ENCODE data around the gene TJP3.

TJP3 gene

DNA sequence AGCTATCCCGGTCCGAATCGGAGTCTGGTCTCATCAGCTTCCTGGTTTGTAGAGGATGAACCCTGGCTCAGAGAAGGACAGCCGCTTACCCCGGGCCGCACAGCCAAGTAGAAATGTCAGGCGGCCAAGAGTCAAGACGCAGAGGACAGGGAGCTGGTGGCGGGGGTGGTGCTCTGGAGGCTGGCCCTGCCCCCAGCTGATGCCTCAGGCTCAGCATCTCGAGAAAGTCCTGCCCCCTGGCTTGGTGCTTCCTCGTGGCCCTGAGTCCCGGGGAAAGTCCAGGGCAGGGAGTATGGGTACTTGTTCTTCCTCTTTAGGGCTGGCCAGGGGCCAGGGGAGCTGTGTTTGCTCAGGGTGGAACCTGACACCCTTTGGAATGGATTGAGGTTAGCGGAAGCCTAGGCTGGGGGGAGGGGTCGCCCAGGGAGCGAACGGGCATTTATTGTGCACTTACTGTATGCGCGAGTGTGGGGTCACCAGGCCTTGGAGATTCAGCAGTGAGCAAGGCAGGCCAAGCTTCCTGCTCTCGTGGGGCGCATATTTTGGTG, 2.2 kb downstream of the TJP3 start:
- DNase-seq (ENCODE audit: low read depth in 2 of 2), result no peak

DNA sequence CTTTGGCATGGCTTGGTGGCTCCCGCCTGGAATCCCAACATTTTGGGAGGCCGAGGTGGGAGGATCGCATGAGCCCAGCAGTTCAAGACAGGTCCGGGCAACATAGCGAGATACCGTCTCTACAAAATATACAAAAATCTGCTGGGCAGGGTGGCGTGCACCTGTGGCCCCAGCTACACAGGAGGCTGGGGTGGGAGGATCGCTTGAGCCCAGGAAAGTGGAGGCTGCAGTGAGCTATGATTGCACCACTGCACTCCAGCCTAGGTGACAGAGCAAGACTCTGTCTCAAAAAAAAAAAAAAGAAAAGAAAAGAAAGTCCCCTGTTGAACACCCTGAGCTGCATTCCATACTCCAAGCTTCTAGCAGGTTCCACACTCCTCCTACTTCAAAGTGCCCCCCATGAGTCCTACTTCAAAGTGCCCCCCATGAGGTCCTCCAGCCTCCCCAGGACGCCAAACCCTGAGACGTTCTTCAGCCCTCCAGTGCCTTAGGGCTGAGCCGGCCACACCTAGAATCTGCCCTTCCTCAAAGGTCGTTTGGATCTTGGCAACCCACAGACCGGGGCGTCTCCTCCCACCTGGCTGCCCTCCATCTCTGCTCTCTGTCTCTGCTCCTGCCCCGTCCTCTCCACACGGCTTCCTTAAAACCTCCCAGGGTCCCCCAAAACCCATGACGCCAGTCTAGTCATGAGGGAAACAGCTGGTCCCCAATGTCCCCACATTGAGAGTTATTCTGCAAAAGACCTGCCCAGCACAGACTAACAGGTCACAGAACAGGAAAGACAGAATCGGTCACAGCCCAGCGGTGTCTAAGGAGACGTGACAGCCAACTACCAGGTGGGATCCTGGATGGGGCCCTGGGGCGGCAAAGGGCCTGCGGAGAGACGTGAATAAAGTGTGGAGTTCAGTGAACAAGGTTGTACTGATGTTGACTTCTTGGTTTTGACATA, 4.8 kb downstream of the TJP3 start:
- DNase-seq (ENCODE audit: low read depth in 2 of 2), result no peak

DNA sequence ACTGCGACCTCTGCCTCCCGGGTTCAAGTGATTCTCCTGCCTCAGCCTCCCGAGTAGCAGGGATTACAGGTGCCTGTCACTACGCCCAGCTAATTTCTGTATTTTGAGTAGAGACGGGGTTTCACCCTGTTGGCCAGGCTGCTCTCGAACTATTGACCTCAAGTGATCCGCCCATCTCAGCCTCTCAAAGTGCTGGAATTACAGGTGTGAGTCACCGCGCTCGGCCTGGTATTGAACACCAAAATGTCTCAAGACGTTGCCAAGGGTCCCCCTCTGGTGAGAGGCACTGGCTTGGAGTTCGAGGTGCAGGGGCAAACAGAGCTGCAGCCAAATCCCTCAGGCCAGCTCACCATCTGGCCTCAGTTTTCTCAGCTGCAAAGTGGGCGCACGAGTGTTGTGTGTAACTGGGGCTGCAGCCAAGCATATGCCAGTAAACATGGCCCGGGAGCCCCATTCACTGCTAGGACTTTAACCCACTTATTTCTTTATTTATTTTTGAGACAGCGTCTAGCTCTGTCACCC, 8.0 kb downstream of the TJP3 start:
- DNase-seq (ENCODE audit: low read depth in 2 of 2), result no peak

DNA sequence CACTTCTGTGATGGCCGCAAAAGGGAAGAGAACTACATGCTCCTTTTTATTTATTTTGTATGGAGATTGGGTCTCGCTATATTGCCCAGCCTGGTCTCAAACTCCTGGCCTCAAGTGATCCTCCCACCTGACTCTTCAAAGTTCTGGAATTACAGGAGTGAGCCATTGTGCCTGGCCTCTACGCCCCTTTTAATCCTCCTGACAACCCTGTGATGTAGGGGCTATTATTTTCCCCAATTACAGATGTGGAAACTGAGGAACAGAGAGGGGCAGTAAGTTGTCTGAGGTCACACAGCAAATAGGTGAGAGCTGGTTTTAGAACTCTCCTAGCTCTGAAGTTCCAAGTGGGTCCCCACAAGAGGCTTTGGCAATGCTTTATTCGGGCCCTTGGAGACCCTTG, 11.7 kb downstream of the TJP3 start:
- no peak for DNase-seq (ENCODE audit: low read depth in 2 of 2)

DNA sequence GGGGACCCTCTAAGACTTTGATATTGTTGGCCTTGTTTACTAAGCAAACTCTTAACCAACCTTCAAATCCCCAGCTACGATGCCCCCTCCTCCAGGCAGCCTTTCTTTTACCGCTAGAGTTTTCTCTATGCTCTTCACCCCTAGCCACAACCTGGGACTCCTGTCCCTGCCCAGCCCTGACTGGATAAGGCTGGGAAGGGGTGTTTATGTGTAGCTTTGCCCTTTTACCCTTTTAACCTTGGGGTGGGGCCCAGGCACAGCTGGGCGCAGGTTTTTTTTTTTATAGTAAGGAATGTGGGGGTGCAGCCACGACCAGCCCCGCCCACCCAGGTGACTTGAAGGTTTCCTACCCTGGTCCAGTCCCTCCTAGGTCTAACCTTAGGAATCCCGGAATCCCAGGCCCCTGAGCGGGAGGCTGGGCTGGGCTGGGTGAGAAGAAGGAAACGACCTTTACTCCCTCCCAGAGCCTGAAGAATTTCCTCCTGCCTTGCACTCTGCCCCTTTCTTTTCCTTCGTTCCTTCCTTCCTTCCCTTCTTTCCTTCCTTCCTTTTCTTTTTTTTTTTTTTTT, 12.2 kb downstream of the TJP3 start:
- no peak for DNase-seq (ENCODE audit: low read depth in 2 of 2)

DNA sequence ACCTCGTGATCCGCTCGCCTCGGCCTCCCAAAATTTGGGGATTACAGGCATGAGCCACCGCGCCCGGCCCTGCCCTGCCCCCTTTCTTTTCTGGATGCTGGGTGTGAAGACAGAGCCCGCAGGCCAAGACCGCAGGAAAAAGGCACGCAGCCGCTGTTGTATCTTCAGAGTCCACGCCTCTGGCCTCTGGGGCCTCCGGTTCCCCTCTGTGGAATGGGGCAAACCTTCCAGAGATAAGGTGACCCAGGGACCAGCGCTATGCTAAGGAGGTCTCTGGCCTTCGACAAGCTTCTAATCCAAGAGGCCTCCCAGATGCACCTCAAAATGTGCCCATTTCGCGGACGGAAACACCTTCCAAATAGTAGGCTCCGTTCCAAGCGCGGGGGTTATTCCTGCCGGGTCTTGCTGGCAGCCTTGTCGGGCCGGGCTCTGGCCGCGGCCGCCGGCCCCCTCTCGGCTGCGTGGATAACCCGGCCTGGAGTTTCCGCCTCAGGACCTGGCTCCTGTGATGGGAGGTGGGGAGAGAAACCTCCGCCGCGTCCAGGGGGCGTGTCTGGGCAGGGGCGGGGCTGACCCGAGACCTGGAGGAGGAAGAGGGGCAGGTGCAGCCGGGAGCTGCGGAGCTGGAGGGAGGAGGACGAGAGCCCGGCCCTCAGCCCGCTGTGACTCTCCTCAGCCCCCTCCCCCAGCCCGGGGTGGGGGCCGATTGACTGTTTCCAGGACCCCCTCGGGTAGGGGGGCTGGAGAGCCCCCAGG, 13.1 kb downstream of the TJP3 start:
- peak; percentile 29 to 38 for DNase-seq (ENCODE audit: low read depth in 2 of 2)

DNA sequence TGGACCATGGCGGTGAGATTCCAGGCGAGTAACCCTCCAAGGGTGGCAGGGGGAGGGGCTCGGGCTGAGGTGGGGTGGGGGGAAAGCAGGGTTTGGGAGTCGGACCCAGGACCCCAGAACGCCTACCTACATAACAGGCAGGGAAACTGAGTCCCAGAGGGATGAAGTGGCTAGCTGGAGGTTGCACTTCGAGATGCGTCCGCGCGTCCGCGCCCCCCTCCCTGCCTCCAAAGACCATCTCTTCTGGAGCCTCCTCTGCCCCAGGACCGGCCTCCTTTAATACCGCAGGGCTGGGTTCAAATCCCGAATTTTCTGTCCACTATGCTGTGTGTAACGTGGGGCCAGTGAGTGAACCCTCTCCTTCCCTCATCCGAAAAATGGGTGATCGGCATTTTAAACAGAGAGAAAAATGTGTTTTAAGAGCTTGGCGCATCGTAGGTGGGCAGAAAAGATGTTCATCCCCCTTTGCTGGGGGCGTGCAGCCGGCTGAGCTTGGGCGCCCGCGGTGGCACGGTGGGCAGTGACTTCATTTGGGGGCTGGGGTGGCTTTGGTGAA, 13.8 kb downstream of the TJP3 start:
- no peak for DNase-seq (ENCODE audit: low read depth in 2 of 2)

DNA sequence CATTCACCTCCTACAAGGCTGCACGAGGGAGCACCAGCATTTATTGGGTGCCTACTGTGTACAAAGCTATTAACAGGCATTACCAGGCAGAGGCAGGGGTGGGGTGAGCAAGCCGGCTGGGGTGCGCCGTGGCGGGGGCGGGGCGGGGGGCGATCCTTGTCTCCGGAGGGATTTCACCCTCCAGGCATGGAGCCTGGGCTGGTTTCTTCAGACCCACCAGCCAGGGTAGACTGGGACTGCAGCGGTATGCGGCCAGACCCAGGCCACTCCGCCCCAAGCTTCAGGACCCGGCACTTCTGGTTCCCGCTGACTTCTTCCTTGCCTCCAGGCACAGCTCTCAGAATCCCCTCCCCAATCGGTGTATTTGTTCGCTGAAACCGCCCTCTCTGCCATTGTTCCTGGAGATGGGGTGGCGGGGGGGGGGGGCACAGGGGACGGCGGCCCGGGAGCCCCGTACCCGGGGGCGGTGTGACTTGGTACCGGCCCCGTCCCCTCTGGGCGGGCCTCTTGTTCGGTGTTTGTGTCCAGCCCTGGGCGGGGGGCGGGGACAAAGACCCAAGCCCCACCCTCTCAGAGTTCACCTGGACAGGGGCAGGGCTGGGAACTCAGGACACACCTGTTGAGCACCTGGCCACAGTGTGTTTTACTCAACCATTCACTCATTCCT, 14.4 kb downstream of the TJP3 start:
- no peak for DNase-seq (ENCODE audit: low read depth in 2 of 2)

DNA sequence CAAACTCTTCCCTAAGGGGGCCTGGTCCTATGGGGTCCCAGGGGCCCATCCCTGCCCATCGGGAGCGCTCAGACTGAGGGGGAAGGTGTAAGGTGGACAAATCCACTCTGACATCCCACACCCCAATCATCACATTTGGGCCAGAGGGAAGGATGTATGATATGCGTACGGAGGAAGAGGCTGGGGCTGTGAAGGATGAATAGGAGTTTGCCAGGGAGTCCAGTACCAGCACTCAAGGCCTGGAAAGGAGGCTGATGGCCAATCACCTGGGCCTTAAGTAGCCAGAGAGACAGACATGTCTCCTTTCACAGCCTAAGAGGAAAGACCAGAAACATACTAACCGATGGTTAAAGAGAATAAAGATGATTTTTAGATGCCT, 14.9 kb downstream of the TJP3 start:
- no peak for DNase-seq (ENCODE audit: low read depth in 2 of 2)

DNA sequence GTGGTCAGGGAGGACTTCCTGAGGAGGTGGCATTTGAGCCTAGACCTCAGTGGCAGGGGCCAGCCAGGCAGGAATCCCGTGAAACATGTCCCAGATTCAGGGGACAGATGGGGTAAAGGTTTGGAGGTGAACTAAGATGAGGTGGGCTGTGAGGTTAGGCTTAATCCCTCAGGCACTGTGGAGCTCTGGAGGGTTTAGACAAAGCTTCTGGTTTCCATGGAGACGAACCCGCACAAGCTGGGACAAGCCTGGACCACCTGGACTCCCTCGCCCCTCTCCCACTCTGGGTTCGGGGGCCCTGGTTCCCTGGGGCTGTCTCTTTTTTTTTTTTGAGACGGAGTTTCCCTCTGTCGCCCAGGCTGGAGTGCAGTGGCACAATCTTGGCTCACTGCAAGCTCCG, 15.7 kb downstream of the TJP3 start:
- no peak for DNase-seq (ENCODE audit: low read depth in 2 of 2)

DNA sequence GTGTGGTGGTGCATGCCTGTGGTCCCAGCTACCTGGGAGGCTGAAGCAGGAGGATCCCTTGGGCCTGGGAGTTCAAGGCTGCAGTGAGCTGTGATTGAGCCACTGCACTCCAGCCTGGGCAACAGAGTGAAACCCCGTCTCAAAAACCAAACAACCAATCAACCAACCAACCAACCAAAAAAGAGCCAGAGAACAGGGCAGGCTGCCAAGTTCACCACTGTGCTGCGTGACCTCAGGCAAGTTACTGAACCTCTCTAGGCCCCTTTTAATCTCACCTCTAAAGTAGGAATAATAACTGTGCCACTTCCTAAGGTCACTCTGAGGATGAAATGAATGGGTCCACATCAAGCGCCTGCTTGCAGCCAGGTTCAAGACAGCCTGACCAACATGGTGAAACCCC, 16.9 kb downstream of the TJP3 start:
- DNase-seq (ENCODE audit: low read depth in 2 of 2), result no peak

DNA sequence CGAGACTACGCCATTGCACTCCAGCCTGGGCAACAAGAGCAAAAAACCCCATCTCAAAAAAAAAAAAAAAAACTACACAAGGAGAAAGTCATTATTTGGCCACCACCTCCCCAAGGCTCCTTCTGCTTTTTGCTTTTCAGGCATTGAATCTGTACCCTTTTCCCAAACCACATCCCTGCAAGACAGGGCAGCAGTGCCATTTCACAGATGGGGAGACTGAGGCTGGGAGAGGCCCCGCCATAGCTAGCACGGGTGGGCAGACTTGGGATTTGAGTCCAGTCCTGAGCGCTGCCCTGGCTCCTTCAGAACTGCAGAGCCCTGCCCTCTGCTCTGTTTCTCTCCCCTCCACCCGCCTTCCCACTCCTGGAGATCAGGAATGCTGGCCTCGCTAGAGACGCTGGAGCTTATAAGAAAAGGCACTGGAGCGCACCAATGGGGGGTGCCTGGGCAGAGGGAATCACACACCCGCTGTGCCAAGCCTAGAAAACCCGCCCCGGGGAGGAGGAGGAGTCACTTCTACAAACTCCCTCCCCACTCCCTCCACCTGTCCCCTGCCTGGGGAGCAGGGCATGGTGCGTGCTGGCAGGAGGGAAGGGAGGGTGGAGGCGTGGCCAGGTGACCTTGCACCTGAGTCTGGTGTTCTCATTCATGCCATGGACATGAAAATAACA, 17.6 kb downstream of the TJP3 start:
- DNase-seq (ENCODE audit: low read depth in 2 of 2), result no peak

DNA sequence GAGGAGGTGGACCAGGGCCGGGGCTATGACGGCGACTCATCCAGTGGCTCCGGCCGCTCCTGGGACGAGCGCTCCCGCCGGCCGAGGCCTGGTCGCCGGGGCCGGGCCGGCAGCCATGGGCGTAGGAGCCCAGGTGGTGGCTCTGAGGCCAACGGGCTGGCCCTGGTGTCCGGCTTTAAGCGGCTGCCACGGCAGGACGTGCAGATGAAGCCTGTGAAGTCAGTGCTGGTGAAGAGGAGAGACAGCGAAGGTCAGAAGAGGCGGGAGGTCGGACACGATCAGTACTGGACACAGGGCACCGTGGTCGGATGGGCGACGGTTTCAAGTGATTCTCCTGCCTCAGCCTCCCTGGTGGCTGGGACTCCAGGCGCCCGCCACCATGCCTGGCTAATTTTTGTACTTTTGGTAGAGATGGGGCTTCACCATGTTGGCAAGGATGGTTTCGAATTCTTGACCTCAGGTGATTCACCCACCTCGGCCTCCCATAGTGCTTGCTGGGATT, 22.3 kb downstream of the TJP3 start:
- no peak for DNase-seq (ENCODE audit: low read depth in 2 of 2)

DNA sequence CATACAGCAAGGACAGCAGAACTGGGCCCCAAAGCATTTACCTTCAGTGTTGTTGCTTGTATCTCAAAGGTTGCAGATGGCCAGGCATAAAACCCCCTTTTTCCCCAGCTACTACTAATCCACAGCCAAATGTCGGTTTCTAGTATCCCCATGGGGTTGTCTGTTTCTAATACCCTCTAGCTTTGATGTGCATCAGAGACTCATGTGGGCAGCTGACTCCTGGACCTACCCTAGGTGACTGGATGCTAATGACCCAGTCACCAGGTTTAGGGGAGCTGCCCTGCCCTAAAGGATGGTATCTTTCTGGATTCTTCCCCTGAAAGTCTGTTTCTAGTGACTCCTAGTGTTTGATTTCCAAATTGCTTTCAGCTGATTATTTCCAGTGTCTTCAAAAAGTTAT, 23.9 kb downstream of the TJP3 start:
- DNase-seq (ENCODE audit: low read depth in 2 of 2), result no peak

DNA sequence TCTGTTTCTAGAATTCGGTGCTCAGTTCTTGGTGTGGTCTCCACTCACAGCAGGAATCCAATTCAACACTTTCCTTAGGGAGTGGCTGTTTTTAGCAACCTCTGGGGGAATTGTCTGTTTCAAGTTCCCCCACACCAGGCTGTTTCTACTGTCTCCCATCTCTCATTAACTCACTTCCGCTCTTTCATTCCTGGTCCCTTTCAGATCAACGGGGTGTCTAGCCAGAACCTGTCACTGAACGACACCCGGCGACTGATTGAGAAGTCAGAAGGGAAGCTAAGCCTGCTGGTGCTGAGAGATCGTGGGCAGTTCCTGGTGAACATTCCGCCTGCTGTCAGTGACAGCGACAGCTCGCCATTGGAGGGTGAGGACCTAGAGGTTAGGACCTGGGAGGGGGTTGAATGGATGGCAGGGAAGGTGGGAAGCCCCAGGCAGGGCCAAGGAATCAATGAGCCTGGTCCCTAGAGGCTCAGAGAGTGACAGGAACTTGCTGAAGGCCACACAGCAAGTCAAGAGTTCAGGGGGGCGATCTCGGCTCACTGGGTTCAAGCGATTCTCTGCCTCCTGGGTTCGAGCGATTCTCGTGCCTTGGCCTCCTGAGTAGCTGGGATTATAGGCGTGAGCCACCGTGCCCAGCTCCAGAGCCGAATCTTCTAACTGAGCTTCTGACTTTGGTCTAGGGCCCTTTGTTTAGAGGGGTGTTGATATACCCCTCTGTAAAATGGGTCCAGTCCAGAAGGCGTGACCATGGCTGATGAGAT, 25.5 kb downstream of the TJP3 start:
- no peak for DNase-seq (ENCODE audit: low read depth in 2 of 2)

DNA sequence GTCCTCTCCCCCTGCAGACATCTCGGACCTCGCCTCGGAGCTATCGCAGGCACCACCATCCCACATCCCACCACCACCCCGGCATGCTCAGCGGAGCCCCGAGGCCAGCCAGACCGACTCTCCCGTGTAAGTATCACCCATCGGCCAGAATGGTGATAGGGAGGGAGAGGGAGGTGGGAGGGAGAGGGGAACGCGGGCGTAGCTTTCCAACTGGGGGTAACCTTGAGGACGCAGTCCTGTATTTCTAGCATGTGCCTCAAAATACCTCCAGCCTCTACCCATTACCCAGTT, 26.1 kb downstream of the TJP3 start:
- DNase-seq (ENCODE audit: low read depth in 2 of 2), result no peak

DNA sequence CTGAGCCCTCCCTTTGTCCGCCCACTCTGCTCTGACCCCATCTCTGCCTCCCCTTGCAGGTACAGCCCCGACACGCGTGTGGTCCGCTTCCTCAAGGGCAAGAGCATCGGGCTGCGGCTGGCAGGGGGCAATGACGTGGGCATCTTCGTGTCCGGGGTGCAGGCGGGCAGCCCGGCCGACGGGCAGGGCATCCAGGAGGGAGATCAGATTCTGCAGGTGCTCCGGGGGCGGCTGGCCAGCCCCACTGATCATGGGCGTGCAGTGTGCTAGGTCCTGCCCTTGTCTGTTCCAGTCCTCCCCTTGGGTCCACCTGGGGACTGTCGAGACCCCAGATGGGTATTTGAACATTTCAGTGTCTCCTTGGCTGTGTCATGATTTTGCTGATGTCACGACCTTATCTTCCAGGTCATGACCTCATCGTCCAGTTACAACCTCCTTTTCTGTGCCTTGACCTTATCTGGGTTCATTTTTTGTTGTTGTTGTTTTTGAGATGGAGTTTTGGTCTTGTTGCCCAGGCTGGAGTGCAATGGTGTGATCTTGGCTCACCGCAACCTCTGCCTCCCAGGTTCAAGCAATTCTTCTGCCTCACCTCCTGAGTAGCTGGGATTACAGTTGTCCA, 28.0 kb downstream of the TJP3 start:
- DNase-seq (ENCODE audit: low read depth in 2 of 2), result no peak

DNA sequence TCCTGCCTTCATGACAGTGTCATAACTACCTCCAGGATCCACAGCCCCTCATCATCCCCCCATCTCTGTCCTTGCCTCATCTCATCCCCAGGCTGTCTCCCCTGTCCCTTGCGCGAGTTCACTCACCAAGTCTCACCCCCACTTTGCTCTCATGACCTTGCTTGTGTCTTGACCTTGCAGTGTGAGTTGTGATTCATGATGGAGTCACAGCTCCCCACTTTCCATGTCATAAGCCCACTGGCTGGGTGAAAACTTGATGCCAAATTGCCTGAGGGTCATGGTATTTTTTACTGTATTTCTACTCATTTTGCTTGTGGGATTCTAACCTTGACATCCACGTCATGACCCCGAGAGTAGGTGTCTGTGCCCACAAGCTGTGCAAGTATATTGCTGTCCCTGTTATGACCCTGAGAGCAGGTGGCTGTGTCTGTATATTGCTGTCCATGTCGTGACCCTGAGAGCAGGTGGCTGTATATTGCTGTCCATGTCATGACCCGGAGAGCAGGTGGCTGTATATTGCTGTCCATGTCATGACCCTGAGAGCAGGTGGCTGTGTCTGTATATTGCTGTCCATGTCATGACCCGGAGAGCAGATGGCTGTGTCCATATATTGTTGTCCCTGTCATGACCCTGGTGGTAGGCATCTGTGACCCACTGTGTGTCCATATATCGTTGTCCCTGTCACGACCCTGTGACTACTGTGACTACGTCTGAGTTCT, 29.5 kb downstream of the TJP3 start:
- DNase-seq (ENCODE audit: low read depth in 2 of 2), result no peak

Data from fibroblast of skin of left biceps (primary cell).